Stimulated activated CD4-positive, alpha-beta T cell treated with anti-CD3 and anti-CD28 coated beads, Interleukin-1b, Interleukin-23, amount 100 ng/mL, for 24 hours (primary cell): ENCODE data around the gene CHCHD6.

Experiments
- DNase-seq, 4 experiments: peaks; one replicate each; pipeline ENCODE4 v3.0.0-alpha.2; 2020; ENCODE audit warnings: low read depth in 4 of 4, low spot score in 1 of 4

The CHCHD6 gene

DNA sequence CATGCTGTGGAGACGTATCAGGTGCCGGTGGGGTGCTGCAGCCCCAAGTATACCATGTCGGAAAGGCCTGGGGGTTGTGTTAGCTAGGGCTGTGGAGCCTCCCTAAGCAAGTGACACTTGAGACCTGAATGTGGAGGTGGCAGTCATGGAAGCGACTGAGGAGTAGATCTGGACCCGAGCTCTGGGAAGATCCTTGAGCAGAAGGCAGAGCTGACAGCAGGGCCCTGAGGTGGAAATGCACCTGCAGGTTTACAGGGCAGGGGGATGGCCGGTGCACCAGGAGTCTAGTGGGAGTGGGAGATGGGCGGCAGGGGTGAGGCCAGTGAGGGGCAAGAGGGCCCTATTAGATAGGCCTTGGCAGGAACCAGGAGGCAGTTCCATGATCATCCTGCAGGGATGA is 187.1 kb downstream of the CHCHD6 start:
- DNase-seq: no peak

- DNase-seq: no peak
Observed at GRCh38 chr3:126891791-126892190, 187.8 kb downstream of the CHCHD6 start.

DNA sequence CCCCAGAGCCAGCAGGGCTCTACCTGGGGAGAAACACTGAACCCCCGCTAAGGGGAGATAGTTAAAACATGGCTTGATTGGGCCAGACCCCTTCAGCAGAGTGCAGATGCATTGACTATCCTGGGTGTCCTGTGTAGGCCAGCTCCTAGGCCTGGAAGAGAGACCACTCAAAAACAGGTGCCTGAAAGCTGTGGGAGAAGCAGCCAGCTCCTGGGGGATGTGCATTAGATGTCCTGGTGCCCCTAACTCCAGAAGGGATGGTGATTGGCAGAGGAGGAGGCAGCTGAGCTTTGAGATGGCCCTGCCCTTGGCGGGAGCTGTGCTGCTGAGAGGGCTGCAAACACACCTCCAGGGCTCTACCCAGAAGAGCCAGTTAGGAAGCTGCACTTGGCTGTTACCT is 189.6 kb downstream of the CHCHD6 start:
- no peak for DNase-seq

DNA sequence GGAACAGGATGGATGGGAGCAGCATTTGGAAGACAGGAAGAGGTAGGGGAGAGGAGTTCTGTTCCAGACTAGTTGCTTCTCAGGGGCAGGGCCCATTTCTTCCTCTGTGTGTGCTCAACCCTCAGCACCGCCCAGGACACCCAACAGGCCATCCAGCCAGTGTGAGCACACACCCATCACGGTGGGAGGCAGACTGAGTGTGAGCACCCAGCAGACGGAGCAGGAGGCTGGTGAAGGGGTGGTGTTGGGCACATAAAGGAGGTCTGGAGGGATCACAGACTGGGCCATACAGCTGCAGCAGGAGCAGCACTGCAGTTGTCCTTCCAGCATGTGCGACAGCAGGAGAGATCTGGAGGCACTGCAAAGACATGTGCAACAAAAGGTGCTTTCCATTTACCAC is 190.4 kb downstream of the CHCHD6 start:
- no peak for DNase-seq

GRCh38 chr3:126895178-126896066 is 191.4 kb downstream of the CHCHD6 start:
- DNase-seq: no peak

- DNase-seq: no peak
Observed at GRCh38 chr3:126896067-126896441, 192.0 kb downstream of the CHCHD6 start.

GRCh38 chr3:126896968-126897367 is 192.9 kb downstream of the CHCHD6 start:
- no peak for DNase-seq

- no peak for DNase-seq
Observed at GRCh38 chr3:126897943-126898342, 193.9 kb downstream of the CHCHD6 start.

DNA sequence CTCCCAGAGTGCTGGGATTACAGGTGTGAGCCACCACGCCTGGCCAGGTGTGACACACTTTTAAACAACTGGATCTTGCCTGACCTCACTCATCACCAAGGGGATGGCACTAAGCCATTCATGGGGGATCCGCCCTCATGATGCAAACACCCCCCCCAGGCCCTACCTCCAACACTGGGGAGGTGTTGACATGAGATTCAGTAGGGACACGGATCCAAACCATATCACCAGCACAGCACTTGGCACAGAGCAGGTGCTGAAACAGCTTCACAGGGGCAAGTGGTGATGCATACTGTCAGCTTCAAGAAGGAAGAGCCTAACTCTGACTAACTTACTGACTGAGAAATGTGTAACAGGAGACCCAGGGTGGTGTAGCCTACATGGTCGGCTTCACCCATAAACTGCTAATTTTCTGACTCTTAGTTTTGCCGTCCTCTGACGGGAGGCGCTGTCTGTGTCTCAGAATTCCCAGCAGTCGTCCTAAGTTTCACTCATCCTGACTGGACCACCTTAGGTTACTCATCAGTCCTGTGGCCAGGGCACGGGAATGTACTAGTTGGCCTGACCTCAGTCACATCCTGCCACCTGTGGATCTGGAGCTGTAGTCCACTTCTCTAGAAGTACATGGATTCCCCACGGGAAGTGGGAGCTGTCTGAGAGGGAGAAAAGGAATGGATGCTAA is 197.0 kb downstream of the CHCHD6 start:
- DNase-seq: no peak

GRCh38 chr3:126901631-126902030 is 197.6 kb downstream of the CHCHD6 start:
- DNase-seq: no peak

- DNase-seq: no peak
Observed at GRCh38 chr3:126903521-126903920, 199.5 kb downstream of the CHCHD6 start.

GRCh38 chr3:126907557-126907956 is 203.5 kb downstream of the CHCHD6 start:
- DNase-seq: no peak

DNA sequence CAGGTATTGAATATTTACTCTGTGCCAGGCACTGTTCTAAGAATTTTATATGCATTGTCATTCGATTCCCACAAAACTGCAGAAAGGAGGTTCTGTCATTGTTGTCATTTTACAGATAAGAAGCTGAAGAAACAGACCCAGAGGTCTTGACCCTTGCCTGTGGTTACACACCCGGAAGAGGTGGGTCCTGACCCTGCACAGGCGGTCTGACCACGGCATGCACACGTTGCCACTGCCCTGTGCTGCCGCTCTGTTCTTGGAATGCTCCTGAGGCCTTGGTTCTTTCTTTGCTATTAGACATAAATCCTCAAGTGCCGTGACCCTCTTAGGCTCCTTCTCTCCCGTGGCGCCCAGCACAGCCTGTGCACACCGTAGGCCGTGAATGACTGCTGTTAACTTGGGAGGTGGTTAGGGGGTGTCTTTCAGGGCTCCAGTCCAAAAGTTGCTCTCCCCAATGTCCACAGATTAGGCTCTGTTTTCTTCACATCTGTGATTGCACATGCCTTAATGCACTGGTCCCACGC is 204.8 kb downstream of the CHCHD6 start:
- no peak for DNase-seq

- no peak for DNase-seq
Observed at GRCh38 chr3:126910231-126910630, 206.2 kb downstream of the CHCHD6 start.

DNA sequence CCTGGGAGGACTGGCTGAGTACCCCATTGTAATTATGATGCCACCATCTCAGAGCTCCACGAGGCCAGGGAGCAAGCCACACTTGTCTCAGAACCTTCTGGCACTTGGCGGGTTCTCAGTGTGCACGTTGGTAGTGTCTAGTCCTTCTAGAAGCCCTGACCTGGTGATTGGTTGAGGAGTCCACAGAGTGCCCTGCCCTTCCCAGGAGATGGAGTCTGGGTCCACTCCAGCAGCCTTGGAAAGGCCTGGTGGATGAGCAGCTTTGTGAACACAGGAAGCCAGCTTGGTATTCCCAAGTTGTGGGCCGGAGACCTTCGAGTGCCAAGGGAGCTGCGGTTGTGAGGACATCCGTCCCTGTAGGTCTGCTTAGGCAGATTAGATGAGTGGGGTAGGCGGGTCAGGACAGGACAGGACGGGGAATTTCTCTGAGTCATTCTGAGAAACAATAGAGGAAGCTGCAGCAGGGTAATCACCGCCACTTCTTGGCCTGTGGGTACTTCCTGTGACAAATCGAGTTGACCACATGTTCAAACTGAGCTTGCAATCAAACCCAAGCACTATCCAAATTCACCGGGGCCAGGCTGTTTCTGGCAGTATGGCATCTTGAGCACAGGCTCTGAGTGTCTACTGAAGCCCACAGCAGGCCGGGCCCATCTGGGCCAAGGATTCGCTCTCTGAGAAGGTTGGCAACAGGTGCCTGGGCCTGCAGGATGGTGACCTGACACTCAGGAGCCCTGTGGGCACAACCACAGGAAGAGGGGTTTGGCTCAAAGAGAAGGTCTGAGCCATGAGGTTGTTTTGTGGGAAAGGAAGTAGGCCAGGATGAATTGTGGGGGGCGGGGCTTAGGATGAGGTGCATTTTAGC is 207.4 kb downstream of the CHCHD6 start:
- DNase-seq: peak; percentile 5 to 52 (median 12)

DNA sequence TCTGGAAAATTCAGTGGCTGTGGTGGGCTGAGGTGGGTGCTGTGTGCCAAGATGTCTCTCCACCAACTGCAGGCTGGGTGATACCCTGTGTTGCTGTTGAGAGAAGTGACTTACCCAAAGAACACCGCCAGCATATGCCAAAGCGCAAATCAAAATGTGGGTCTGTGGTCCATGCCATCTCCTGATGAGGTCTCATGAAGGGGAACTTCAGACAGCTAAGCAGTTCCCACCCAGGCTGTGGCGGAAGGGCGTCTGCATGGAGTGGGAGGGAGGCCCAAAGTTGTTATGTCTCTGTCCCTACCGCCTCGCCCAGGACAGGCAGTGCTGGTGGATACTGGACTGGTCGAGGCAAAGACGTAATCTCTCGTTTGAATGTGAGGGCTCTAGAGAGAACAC is 208.0 kb downstream of the CHCHD6 start:
- no peak for DNase-seq

DNA sequence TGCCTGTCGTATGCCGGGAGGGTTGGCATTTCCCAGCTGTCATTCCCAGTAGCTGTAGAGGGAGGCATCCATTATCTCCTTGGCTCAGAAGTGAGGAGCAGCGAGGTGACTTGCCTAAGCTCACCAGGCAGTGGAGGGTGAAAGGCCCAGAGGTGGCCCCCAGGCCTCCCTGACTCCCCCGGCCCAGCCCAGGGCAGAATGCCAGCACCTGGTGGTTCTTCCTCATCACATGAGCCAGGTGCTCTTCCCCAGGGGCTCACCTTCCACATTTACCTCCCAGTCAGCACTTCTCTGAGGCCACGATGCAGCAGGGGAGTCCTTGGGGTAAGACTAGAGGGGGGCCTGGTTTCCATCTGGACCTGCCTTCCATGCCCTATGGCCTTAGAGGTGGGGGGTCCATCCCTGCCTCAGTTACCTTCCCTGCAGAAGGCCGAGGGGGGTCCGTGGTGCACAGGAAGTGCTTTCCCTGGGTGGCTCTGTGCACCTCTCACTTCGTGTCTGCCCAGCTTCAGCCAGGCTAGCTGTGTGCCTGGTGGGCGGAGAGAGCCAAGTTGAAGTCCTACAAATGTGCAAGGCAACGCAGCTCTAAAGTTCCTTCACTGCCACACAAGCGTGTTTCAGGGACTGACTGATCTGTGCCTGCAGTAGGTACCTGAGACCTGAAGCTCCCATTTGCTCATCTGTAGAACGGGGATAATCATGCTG is 208.6 kb downstream of the CHCHD6 start:
- DNase-seq: no peak

- DNase-seq: no peak
Observed at GRCh38 chr3:126913524-126913923, 209.5 kb downstream of the CHCHD6 start.

- DNase-seq: no peak
Observed at GRCh38 chr3:126914226-126914625, 210.2 kb downstream of the CHCHD6 start.

GRCh38 chr3:126915015-126915414 is 211.0 kb downstream of the CHCHD6 start:
- no peak for DNase-seq

GRCh38 chr3:126916546-126916945 is 212.5 kb downstream of the CHCHD6 start:
- no peak for DNase-seq
